ENCODE results near the gene ARL6IP5.

Gene ARL6IP5

GRCh38 chr3:69066121-69066520 lies 18.6 kb upstream of the ARL6IP5 start:
- Histone ChIP-seq H3K27me3 (replicated peaks) (no peaks in the 10 kb centered on the region), H3K4me3 (ENCODE audit: low read depth, low read length) (no peak overlapping the region), H3K36me3 (replicated peaks) (peaks cover 15% of the 10 kb centered on the region), H3K27ac (no peak overlapping the region)
- DNase-seq = no peak
- in situ Hi-C loops (cut with HindIII; ENCODE audit: low pct_ligation_motif_present, low sequenced_read_pairs) = no loop called here
- TF ChIP-seq CTCF (IDR thresholded peaks at IDR 0.05; ENCODE audit: low read depth, low read length, missing control alignments) = no peak

GRCh38 chr3:69072928-69073327 lies 11.8 kb upstream of the ARL6IP5 start:
- DNase-seq = no peak
- H3K27ac ChIP-seq = no peak overlapping the region
- no peak overlapping the region for H3K4me3 ChIP-seq (ENCODE audit: low read depth, low read length)
- no peaks in the 10 kb centered on the region for H3K27me3 ChIP-seq (replicated peaks)
- in situ Hi-C loops (cut with HindIII; ENCODE audit: low pct_ligation_motif_present, low sequenced_read_pairs) = no loop called here
- TF ChIP-seq CTCF (IDR thresholded peaks at IDR 0.05; ENCODE audit: low read depth, low read length, missing control alignments) = no peak
- peaks cover 19% of the 10 kb centered on the region for H3K36me3 ChIP-seq (replicated peaks)

GRCh38 chr3:69079269-69080159 lies 5.2 kb upstream of the ARL6IP5 start:
- Histone ChIP-seq H3K36me3 (replicated peaks) (peaks cover 3% of the 10 kb centered on the region), H3K27ac (peak overlapping the region; percentile 63), H3K4me3 (ENCODE audit: low read depth, low read length) (peak overlapping the region; percentile 68), H3K27me3 (replicated peaks) (no peaks in the 10 kb centered on the region)
- DNase-seq = no peak
- TF ChIP-seq CTCF (IDR thresholded peaks at IDR 0.05; ENCODE audit: low read depth, low read length, missing control alignments) = no peak
- in situ Hi-C loops (cut with HindIII; ENCODE audit: low pct_ligation_motif_present, low sequenced_read_pairs) = no loop called here

GRCh38 chr3:69080233-69080920 lies 4.4 kb upstream of the ARL6IP5 start, which contains the start of gene UBA3:
Gene UBA3 (minus strand): TSS chr3:69080365. CDS start chr3:69080353, 12 bp downstream.
- in situ Hi-C loops (cut with HindIII; ENCODE audit: low pct_ligation_motif_present, low sequenced_read_pairs) = no loop called here
- peak; percentile 79 for DNase-seq
- Histone ChIP-seq H3K27ac (peak within 1 kb of the TSS; percentile 63), H3K4me3 (ENCODE audit: low read depth, low read length) (peak within 1 kb of the TSS; percentile 68), H3K27me3 (replicated peaks) (no peaks in the 10 kb centered on the region), H3K36me3 (replicated peaks) (peaks cover 3% of the 10 kb centered on the region)
- no peak for TF ChIP-seq CTCF (IDR thresholded peaks at IDR 0.05; ENCODE audit: low read depth, low read length, missing control alignments)

- no peak for TF ChIP-seq CTCF (IDR thresholded peaks at IDR 0.05; ENCODE audit: low read depth, low read length, missing control alignments)
- DNase-seq = peak; percentile 73
- Histone ChIP-seq H3K4me3 (ENCODE audit: low read depth, low read length) (no peak overlapping the region), H3K36me3 (replicated peaks) (no peaks in the 10 kb centered on the region), H3K27ac (peak overlapping the region; percentile 88), H3K27me3 (replicated peaks) (no peaks in the 10 kb centered on the region)
- in situ Hi-C loops (cut with HindIII; ENCODE audit: low pct_ligation_motif_present, low sequenced_read_pairs) = no loop called here
Measured at GRCh38 chr3:69081583-69082262, 3.0 kb upstream of the ARL6IP5 start.
